Tibial nerve (tissue), 4 donors: Measurements from ENCODE around the gene PRKG1.

Experiments used
- CTCF ChIP-seq, 5 experiments: fragments of 200-600 bp in 3 of 5; fragments of 450-650 bp in 2 of 5; sonication (generic) in 3 of 5; IDR thresholded peaks; one replicate each; pipeline ENCODE4 v1.5.1; 2016 to 2019; ENCODE audit warnings: antibody characterized with exemption in 5 of 5, mild to moderate bottlenecking in 3 of 5, moderate library complexity in 2 of 5
- EP300 ChIP-seq, 2 donors: sonication (generic); formaldehyde crosslinking; IDR thresholded peaks; one replicate each; pipeline ENCODE4 v1.6.1; 2017; ENCODE audit warnings: antibody characterized with exemption in 2 of 2, mild to moderate bottlenecking in 1 of 2
- POLR2A ChIP-seq, 2 donors: fragments of 450-650 bp; IDR thresholded peaks; one replicate each; pipeline ENCODE4 v1.6.1; 2017; ENCODE audit warnings: antibody characterized with exemption in 2 of 2, mild to moderate bottlenecking in 2 of 2, moderate library complexity in 2 of 2

GRCh38 chr10:51083356-51083853 is 9.1 kb downstream of the PRKG1 start:
- TF ChIP-seq CTCF (IDR thresholded peaks at IDR 0.05): no peak
- TF ChIP-seq POLR2A (IDR thresholded peaks at IDR 0.05): no peak
- no peak for TF ChIP-seq EP300 (IDR thresholded peaks at IDR 0.05)
